ENCODE data around the gene PIGB.

DNA sequence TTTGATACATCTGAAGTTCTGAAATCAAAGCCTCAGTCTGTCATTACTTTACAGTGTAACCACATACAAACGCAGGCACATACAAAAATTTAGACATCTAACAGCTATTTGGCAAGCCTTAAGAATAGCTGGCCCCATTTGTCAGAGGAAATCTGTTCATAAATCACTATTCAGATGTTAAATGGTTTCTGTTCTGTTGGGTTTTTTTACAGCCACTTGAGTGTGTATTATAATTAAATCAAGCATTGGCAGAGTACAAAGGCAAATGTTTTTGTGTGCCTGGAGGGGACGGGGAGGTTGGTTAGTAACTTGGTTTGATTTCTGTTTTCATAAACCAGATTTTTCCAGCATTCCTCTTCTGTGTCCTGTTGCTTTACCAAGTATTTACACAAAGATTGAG is 24.1 kb downstream of the PIGB start:
- TF ChIP-seq, protein P1, sequence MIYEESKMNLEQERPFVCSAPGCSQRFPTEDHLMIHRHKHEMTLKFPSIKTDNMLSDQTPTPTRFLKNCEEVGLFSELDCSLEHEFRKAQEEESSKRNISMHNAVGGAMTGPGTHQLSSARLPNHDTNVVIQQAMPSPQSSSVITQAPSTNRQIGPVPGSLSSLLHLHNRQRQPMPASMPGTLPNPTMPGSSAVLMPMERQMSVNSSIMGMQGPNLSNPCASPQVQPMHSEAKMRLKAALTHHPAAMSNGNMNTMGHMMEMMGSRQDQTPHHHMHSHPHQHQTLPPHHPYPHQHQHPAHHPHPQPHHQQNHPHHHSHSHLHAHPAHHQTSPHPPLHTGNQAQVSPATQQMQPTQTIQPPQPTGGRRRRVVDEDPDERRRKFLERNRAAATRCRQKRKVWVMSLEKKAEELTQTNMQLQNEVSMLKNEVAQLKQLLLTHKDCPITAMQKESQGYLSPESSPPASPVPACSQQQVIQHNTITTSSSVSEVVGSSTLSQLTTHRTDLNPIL (CRISPR knock-in tag; IDR thresholded peaks at IDR 0.05; ENCODE audit: low read depth): no peak
- no peak for TF ChIP-seq GLIS3 (CRISPR knock-in tag; IDR thresholded peaks at IDR 0.05)
- TF ChIP-seq ISL1 (CRISPR knock-in tag; IDR thresholded peaks at IDR 0.05): peak; percentile 89
- TF ChIP-seq, protein P2, sequence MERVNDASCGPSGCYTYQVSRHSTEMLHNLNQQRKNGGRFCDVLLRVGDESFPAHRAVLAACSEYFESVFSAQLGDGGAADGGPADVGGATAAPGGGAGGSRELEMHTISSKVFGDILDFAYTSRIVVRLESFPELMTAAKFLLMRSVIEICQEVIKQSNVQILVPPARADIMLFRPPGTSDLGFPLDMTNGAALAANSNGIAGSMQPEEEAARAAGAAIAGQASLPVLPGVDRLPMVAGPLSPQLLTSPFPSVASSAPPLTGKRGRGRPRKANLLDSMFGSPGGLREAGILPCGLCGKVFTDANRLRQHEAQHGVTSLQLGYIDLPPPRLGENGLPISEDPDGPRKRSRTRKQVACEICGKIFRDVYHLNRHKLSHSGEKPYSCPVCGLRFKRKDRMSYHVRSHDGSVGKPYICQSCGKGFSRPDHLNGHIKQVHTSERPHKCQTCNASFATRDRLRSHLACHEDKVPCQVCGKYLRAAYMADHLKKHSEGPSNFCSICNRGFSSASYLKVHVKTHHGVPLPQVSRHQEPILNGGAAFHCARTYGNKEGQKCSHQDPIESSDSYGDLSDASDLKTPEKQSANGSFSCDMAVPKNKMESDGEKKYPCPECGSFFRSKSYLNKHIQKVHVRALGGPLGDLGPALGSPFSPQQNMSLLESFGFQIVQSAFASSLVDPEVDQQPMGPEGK (CRISPR knock-in tag; IDR thresholded peaks at IDR 0.05; ENCODE audit: borderline replicate concordance): peak; percentile 26; the same call in 1 of the 2 replicates
- no peak for TF ChIP-seq TOX (CRISPR knock-in tag; IDR thresholded peaks at IDR 0.05; ENCODE audit: borderline replicate concordance)
- no peak for TF ChIP-seq ARNTL (CRISPR knock-in tag; IDR thresholded peaks at IDR 0.05; ENCODE audit: borderline replicate concordance, low read depth)
- TF ChIP-seq OSR1 (CRISPR knock-in tag; IDR thresholded peaks at IDR 0.05): no peak
- TF ChIP-seq ZC3H10 (CRISPR knock-in tag; IDR thresholded peaks at IDR 0.05): no peak
- no peak for TF ChIP-seq PPARA (CRISPR knock-in tag; IDR thresholded peaks at IDR 0.05; ENCODE audit: borderline replicate concordance)
- TF ChIP-seq ZNF8 (CRISPR knock-in tag; IDR thresholded peaks at IDR 0.05): no peak

All from SK-N-SH treated with all-trans-retinoic acid at 6 μM for 48 hours (cell line).